PFSK-1 (cell line): ENCODE data around the gene ACADSB.

Experiments
- FOXP2 ChIP-seq: optimal IDR thresholded peaks from 2 replicates; pipeline ENCODE3; 2011; ENCODE audit warnings: borderline replicate concordance, control low read depth, inconsistent platforms; ENCODE audit not compliant: insufficient read depth; ENCODE audit errors: extremely low read length, extremely low read depth
- POLR2AphosphoS5 ChIP-seq: IDR thresholded peaks from 2 replicates; pipeline ENCODE4 v1.6.1; 2012; ENCODE audit warnings: low read depth, mild to moderate bottlenecking, control low read depth, low read length, moderate library complexity
- SIN3A ChIP-seq: IDR thresholded peaks from 2 replicates; pipeline ENCODE4 v1.6.1; 2012; ENCODE audit warnings: mild to moderate bottlenecking, low read length, moderate library complexity, borderline replicate concordance; ENCODE audit not compliant: insufficient read depth
- TAF1 ChIP-seq: IDR thresholded peaks from 2 replicates; pipeline ENCODE4 v1.6.1; 2012; ENCODE audit warnings: low read length, control low read depth, borderline replicate concordance; ENCODE audit not compliant: insufficient read depth
- TF ChIP-seq, protein P1 (sequence below), 2 experiments: IDR thresholded peaks; 2 replicates each; pipeline versions ENCODE4 v1.6.1 to v1.8.0; 2011 to 2012; ENCODE audit warnings: low read depth in 2 of 2, low read length in 2 of 2, control low read depth in 1 of 2, inconsistent platforms in 1 of 2, mild to moderate bottlenecking in 1 of 2, moderate library complexity in 1 of 2; ENCODE audit not compliant: insufficient read depth in 1 of 2

Gene ACADSB

DNA sequence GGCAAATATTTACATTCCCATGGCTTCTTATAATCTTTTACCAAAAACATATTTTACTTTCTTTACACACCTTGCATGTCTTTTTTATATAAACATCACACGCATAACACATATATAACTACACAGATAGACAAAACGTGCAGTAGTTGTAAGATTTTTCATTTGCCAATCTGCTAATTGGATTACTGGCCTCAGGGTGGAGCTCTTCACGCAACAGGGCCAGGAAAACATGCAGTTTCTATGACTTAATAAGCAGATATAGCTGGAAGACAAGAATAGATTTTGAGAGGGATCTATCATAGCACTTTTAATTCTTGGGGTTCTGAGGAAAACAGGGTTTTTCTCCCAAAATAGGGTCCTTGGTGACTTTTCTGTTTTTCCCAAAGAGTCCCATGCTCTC lies 12.7 kb downstream of the ACADSB start:
- TF ChIP-seq FOXP2 (no peak), TAF1 (no peak), SIN3A (no peak), POLR2AphosphoS5 (no peak)
- TF ChIP-seq, protein P1, sequence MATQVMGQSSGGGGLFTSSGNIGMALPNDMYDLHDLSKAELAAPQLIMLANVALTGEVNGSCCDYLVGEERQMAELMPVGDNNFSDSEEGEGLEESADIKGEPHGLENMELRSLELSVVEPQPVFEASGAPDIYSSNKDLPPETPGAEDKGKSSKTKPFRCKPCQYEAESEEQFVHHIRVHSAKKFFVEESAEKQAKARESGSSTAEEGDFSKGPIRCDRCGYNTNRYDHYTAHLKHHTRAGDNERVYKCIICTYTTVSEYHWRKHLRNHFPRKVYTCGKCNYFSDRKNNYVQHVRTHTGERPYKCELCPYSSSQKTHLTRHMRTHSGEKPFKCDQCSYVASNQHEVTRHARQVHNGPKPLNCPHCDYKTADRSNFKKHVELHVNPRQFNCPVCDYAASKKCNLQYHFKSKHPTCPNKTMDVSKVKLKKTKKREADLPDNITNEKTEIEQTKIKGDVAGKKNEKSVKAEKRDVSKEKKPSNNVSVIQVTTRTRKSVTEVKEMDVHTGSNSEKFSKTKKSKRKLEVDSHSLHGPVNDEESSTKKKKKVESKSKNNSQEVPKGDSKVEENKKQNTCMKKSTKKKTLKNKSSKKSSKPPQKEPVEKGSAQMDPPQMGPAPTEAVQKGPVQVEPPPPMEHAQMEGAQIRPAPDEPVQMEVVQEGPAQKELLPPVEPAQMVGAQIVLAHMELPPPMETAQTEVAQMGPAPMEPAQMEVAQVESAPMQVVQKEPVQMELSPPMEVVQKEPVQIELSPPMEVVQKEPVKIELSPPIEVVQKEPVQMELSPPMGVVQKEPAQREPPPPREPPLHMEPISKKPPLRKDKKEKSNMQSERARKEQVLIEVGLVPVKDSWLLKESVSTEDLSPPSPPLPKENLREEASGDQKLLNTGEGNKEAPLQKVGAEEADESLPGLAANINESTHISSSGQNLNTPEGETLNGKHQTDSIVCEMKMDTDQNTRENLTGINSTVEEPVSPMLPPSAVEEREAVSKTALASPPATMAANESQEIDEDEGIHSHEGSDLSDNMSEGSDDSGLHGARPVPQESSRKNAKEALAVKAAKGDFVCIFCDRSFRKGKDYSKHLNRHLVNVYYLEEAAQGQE (IDR thresholded peaks at IDR 0.05; ENCODE audit: insufficient read depth in 1 of 2, low read depth in 2 of 2, low read length in 2 of 2): no peak

DNA sequence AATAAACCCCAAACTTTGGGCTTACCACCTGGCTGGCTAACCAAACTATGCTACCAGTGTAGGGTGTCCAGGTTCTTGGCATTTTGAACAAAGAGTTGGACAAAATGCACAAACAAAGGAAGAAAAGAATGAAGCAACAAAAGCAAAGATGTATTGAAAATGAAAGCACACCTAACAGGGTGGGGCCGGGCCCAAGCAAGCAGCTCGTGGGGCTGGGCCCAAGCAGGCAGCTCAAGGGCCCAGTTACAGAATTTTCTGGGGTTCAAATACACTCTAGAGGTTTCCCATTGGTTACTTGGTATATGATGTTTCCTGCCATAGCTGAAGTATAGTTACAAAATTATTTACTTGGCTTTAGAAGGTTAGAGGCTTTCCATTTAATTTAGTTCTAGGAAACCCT lies 15.7 kb downstream of the ACADSB start:
- TF ChIP-seq, protein P1 (IDR thresholded peaks at IDR 0.05; ENCODE audit: insufficient read depth in 1 of 2, low read depth in 2 of 2, low read length in 2 of 2): no peak
- TF ChIP-seq FOXP2 (no peak), POLR2AphosphoS5 (no peak)

DNA sequence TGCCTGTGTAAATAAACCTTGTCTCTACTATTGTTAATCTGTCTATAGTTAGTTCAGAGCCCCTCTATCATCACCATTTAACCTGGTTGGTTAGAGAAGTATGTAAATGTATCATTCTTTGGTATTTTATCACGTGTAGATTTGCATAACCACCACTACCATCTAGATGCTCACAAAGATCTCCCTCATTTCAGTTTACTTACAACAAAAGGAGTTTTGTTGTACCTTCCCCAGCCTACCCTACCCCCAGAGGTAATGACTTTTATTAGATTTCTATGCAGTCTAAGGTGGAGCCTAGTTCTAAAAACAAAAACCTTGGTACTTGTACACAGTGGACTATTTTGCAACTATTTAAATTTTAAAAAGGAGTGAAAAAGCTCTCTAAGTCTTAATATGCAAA lies 17.5 kb downstream of the ACADSB start:
- TF ChIP-seq, protein P1 (IDR thresholded peaks at IDR 0.05; ENCODE audit: insufficient read depth in 1 of 2, low read depth in 2 of 2, low read length in 2 of 2): no peak
- TF ChIP-seq FOXP2 (no peak), POLR2AphosphoS5 (no peak), TAF1 (no peak), SIN3A (no peak)

DNA sequence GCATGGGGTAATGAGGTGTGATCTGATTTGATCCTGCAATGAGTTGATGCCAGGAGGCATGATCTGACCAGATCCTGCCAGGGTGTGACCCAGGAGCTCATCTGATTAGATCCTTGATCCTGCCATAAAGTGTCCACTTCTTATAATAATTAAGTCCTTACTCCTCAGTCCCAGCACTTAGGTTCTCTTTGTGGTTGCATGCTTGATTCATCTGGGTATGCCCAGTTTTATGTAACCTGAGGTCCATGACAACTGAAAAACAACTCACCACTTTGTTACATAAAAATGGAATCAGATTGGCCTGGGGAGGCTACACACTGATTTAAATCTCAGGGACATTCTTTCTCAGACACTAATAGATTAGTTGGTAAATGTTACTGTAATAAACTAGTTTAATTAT lies 19.1 kb downstream of the ACADSB start:
- TF ChIP-seq SIN3A: no peak
- TF ChIP-seq POLR2AphosphoS5: no peak
- TF ChIP-seq TAF1: no peak
- TF ChIP-seq, protein P1 (IDR thresholded peaks at IDR 0.05; ENCODE audit: insufficient read depth in 1 of 2, low read depth in 2 of 2, low read length in 2 of 2): no peak
- no peak for TF ChIP-seq FOXP2

DNA sequence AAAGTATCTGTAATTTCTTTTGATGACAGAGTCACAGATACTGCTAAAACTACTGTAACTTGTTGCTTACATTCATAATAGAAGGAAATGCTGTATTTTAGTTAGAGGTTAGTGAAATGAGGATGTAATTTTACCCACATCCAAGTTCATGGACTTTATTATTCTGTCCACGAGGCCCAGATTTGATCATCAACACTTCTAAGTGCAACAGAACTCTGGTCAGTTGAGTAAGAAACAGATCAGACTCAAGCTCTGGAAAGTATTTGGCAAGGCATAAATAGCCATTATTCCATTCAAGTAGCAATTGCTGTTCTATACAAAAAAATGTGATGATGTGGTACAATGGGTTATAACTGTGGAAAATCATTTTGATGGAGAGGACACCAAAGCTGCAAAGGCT lies 22.3 kb downstream of the ACADSB start:
- TF ChIP-seq, protein P1 (IDR thresholded peaks at IDR 0.05; ENCODE audit: insufficient read depth in 1 of 2, low read depth in 2 of 2, low read length in 2 of 2): no peak
- TF ChIP-seq TAF1: no peak
- TF ChIP-seq FOXP2: no peak
- no peak for TF ChIP-seq SIN3A
- TF ChIP-seq POLR2AphosphoS5: no peak
